ENCODE data around the gene LMO7. TPM values are rescaled to one million over a fixed set of nuclear protein-coding genes. Genes with fewer than 3 reads are reported as not detected.
A peak's percentile ranks its signal among the peaks of the same experiment; 100 is the strongest.

Gene LMO7
- total RNA-seq, 4 donors from 2014 or later: 75.2 to 127 (median 87.0) TPM

DNA sequence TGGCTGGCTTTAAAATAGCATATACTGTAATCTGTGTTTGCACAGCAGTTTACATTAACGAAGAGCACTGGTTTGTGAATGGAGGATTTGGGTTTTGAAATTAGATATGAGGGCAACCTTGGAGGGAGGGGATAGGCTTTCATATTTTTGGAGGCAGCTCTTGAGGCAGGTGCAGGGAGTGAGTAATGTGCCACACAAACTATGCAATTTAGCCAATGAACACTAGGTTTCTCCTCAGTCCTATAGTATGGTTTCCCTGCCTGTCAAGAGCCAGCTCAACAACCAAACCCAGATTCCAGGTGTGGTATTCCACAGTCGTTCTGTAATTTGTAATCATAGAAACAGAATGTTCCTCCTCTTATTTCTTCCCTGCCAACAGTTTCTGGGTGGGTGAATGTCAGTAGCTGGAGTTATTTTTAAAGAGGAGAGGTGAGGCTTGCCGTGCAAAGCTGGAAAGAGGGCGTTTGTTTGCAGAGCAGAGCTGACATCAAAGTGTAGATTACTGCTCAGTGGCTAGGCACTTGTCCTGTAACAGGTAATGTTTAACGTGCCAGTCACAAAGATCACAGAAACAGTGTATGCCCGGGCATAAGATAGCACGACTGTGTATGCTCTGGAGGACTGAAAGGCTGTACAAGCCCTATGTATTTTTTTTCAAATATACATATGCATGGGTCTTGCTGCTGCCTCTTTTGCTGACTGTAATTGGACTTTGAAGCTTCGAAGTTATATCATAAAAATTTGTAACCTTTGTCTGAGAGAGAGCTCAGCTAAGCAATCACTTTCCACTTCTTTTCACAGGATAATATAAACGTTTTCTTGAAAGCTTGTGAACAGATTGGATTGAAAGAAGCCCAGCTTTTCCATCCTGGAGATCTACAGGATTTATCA lies 124.2 kb downstream of the LMO7 start:
- TF ChIP-seq POLR2A (IDR thresholded peaks at IDR 0.05) (no peak), EP300 (IDR thresholded peaks at IDR 0.05) (no peak), POLR2AphosphoS5 (IDR thresholded peaks at IDR 0.05) (no peak)
- TF ChIP-seq, protein P1, sequence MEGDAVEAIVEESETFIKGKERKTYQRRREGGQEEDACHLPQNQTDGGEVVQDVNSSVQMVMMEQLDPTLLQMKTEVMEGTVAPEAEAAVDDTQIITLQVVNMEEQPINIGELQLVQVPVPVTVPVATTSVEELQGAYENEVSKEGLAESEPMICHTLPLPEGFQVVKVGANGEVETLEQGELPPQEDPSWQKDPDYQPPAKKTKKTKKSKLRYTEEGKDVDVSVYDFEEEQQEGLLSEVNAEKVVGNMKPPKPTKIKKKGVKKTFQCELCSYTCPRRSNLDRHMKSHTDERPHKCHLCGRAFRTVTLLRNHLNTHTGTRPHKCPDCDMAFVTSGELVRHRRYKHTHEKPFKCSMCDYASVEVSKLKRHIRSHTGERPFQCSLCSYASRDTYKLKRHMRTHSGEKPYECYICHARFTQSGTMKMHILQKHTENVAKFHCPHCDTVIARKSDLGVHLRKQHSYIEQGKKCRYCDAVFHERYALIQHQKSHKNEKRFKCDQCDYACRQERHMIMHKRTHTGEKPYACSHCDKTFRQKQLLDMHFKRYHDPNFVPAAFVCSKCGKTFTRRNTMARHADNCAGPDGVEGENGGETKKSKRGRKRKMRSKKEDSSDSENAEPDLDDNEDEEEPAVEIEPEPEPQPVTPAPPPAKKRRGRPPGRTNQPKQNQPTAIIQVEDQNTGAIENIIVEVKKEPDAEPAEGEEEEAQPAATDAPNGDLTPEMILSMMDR (IDR thresholded peaks at IDR 0.05): peak; percentile 4 to 35
- Histone ChIP-seq H3K9me3 (no peaks in the 10 kb centered on the region), H3K27ac (peak overlapping the region; percentile 84), H3K4me3 (peak overlapping the region; percentile 38), H3K36me3 (no peaks in the 10 kb centered on the region), H3K4me1 (peaks cover 40% of the 10 kb centered on the region), H3K27me3 (no peaks in the 10 kb centered on the region)
- no peak for DNase-seq (ENCODE audit: low spot score in 2 of 2)
- 32% methylated on average over 9 of the region's 9 CpGs for WGBS

DNA sequence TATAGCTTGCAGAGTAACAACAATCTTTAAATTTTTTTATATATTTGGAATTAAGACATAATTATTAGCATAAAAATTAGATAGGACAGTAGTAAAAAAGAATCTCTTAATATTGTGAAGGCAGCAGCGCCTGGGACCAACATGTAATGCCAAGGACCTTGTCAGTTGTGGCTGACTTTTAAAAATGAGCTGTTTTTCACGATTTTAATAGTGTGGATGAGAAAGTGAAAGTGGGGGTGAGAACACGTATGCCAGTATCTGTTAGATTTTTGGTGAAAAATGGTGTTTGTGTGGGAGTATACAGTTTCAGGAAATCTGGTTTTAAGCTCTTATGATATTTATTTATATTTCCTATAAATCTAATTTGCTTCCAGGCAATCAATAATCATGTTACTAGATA lies 125.2 kb downstream of the LMO7 start:
- DNase-seq (ENCODE audit: low spot score in 2 of 2): no peak
- Histone ChIP-seq H3K27me3 (no peaks in the 10 kb centered on the region), H3K36me3 (no peaks in the 10 kb centered on the region), H3K27ac (peak overlapping the region; percentile 84), H3K4me1 (peaks cover 40% of the 10 kb centered on the region), H3K9me3 (no peaks in the 10 kb centered on the region), H3K4me3 (peak overlapping the region; percentile 38)
- TF ChIP-seq, protein P1 (IDR thresholded peaks at IDR 0.05): no peak
- TF ChIP-seq EP300 (IDR thresholded peaks at IDR 0.05) (no peak), POLR2AphosphoS5 (IDR thresholded peaks at IDR 0.05) (no peak), POLR2A (IDR thresholded peaks at IDR 0.05) (no peak)
- WGBS: 23% methylated on average over 3 of the region's 3 CpGs

DNA sequence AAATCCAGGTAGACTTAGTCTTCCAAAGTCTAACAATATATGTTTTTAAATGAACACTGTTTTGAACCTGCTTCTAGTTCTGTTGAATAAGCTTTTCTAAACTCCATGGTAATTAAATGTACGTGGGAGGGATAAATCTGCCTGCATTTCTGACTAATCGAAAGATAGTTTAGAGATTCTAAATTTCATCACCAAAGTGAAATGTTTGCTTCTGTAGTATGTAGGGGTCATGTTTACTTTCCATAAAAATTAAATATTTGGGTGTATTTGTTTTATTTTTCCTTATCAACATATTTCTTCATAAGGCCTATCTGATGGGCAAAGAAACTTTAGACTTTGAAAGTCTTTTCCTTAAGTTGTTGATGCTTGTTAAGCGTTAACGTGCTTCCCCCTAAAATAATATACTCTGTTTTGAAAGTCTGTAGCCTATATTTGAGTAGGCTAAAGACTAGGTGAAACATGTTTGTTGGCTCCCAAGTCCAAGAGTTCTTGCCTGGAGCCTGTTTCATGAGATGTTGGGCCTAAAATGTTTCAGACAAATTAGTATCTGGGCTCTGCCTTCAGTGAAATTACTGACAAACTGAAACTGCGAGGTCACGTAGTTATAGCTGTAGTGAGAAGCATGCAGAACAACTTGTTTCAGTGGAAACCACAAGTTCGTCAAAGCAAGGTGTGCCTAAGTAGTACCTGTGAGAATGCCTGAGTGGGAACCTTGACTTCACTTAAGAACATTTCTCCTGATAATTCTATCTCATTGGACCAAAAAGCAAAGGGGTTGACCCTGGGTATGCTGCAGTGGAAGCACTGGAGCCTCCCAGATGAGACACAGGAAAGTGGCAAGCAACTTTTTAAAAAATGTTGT lies 126.2 kb downstream of the LMO7 start:
- H3K9me3 ChIP-seq: no peaks in the 10 kb centered on the region
- TF ChIP-seq POLR2AphosphoS5 (IDR thresholded peaks at IDR 0.05) (no peak), EP300 (IDR thresholded peaks at IDR 0.05) (no peak), POLR2A (IDR thresholded peaks at IDR 0.05) (no peak)
- TF ChIP-seq, protein P1 (IDR thresholded peaks at IDR 0.05): no peak
- H3K27ac ChIP-seq: peak overlapping the region; percentile 84
- 24% methylated on average over 7 of the region's 7 CpGs for WGBS
- peak overlapping the region; percentile 38 for H3K4me3 ChIP-seq
- H3K27me3 ChIP-seq: no peaks in the 10 kb centered on the region
- H3K36me3 ChIP-seq: no peaks in the 10 kb centered on the region
- no peak for DNase-seq (ENCODE audit: low spot score in 2 of 2)
- peaks cover 40% of the 10 kb centered on the region for H3K4me1 ChIP-seq

DNA sequence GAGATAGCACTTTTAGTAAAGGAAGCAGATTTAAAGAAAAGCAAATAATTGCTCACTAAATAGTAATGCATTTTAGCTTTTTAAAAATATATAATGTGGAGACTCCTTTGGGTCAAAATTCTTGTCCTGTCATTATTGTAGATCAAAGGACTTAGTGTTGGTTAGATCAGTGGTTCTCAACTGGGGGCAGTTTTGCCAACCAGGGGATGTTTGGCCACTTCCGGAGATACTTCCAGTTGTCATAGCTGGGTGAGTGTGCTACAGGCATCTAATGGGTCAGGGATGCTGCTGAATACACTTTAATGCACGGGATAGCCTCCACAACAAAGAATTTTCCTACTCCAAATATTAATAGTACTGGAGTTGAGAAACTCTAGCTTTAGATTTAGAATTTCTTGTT lies 126.8 kb downstream of the LMO7 start:
- TF ChIP-seq, protein P1 (IDR thresholded peaks at IDR 0.05): no peak
- TF ChIP-seq POLR2A (IDR thresholded peaks at IDR 0.05) (no peak), EP300 (IDR thresholded peaks at IDR 0.05) (no peak), POLR2AphosphoS5 (IDR thresholded peaks at IDR 0.05) (no peak)
- Histone ChIP-seq H3K4me1 (peaks cover 40% of the 10 kb centered on the region), H3K9me3 (no peaks in the 10 kb centered on the region), H3K4me3 (peak overlapping the region; percentile 38), H3K27me3 (no peaks in the 10 kb centered on the region), H3K27ac (peak overlapping the region; percentile 84), H3K36me3 (no peaks in the 10 kb centered on the region)
- no peak for DNase-seq (ENCODE audit: low spot score in 2 of 2)
- 86% methylated on average over 2 of the region's 2 CpGs for WGBS

DNA sequence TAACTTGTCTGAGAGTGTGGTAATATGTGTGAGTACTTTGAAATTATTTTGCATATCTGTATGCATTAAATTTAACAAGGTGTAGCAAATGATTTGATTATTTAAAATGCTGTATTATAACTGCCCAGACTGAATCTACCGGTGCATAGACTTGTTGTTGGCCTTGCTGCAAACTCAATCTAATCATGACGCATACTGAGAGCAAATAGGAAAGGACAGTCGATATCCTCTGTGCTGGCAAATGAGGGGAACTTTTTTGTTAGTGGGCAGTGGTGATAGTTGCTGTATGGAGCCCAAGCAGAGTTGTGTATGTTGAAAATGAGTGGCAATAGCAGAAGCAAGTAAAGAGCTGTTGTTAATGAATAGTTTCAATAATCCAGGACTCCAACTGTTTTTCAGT lies 127.4 kb downstream of the LMO7 start:
- no peaks in the 10 kb centered on the region for H3K27me3 ChIP-seq
- H3K27ac ChIP-seq: no peak overlapping the region
- H3K4me3 ChIP-seq: no peak overlapping the region
- peaks cover 37% of the 10 kb centered on the region for H3K4me1 ChIP-seq
- TF ChIP-seq EP300 (IDR thresholded peaks at IDR 0.05) (no peak), POLR2AphosphoS5 (IDR thresholded peaks at IDR 0.05) (no peak), POLR2A (IDR thresholded peaks at IDR 0.05) (no peak)
- TF ChIP-seq, protein P1 (IDR thresholded peaks at IDR 0.05): no peak
- H3K9me3 ChIP-seq: no peaks in the 10 kb centered on the region
- no peaks in the 10 kb centered on the region for H3K36me3 ChIP-seq
- 65% methylated on average over 3 of the region's 3 CpGs for WGBS
- no peak for DNase-seq (ENCODE audit: low spot score in 2 of 2)
